ENCODE data around the gene GOLGA8A.
"Not testable (repeated sequence)": the region's sequence is repeated elsewhere in the genome, so short reads cannot be mapped to it uniquely, and the experiment has no call there.

DNA sequence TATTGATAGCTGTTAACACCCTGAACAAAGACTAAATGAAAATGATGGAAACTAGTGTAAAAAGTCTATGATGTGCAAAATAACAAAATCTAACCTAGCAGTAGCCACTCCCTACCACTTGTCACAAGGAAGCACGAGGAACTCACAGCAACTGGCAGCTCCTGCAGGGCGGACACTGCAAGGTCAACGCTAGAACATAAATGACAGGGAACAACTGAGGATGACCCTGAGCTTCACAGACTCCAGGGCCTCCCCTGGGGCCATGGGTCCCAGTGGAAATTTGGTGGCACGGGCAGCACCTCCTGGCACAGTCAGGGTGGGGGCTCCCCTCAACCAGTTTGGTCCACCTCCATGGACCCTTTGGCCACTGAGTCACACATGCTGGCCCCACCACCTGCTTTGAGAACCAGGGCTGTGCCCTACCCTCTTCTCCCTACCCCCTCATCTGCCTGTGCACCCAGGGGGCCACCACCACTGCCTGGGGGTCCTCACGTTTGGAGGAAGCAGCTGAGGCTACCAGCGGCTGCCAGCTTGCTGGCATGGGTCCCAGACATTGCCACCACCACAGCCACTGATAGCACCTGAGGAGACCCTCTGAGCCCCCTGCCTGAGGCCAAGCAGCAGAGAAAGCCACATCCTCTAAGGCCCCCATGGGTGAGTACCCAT lies 14.1 kb downstream of the GOLGA8A start:
- TF ChIP-seq, protein P1, sequence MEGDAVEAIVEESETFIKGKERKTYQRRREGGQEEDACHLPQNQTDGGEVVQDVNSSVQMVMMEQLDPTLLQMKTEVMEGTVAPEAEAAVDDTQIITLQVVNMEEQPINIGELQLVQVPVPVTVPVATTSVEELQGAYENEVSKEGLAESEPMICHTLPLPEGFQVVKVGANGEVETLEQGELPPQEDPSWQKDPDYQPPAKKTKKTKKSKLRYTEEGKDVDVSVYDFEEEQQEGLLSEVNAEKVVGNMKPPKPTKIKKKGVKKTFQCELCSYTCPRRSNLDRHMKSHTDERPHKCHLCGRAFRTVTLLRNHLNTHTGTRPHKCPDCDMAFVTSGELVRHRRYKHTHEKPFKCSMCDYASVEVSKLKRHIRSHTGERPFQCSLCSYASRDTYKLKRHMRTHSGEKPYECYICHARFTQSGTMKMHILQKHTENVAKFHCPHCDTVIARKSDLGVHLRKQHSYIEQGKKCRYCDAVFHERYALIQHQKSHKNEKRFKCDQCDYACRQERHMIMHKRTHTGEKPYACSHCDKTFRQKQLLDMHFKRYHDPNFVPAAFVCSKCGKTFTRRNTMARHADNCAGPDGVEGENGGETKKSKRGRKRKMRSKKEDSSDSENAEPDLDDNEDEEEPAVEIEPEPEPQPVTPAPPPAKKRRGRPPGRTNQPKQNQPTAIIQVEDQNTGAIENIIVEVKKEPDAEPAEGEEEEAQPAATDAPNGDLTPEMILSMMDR (IDR thresholded peaks at IDR 0.05; ENCODE audit: low read length) = not testable (repeated sequence)
- not testable (repeated sequence) for TF ChIP-seq EZH2 (IDR thresholded peaks at IDR 0.05; ENCODE audit: borderline replicate concordance, low read length)

Data from OCI-LY1 (cell line).